Measurements from ENCODE around the gene LRRD1.

LRRD1 gene

DNA sequence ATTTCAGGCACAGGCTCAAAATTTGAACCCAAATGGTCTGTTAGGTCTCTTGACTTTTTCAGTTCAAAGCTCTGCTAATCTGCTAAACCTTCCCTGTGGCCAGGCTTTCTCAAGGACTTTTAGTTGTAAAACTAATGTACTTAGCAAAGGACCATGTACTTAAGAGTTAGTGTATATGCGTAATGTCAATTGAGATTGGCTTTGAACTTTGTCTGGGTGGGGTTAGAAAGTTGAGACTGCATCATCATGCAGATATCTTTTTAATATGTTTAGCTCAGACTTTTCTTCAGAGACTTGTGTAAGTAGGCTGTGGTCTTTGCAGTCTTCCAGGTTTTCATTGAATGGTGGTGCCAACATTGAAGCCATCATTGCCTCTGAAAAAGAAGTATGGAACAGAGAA, 78.4 kb downstream of the LRRD1 start:
- no peak for DNase-seq
- H3K4me1 Mint-ChIP-seq: no peaks in the 10 kb centered on the region
- TF ChIP-seq, protein P1, sequence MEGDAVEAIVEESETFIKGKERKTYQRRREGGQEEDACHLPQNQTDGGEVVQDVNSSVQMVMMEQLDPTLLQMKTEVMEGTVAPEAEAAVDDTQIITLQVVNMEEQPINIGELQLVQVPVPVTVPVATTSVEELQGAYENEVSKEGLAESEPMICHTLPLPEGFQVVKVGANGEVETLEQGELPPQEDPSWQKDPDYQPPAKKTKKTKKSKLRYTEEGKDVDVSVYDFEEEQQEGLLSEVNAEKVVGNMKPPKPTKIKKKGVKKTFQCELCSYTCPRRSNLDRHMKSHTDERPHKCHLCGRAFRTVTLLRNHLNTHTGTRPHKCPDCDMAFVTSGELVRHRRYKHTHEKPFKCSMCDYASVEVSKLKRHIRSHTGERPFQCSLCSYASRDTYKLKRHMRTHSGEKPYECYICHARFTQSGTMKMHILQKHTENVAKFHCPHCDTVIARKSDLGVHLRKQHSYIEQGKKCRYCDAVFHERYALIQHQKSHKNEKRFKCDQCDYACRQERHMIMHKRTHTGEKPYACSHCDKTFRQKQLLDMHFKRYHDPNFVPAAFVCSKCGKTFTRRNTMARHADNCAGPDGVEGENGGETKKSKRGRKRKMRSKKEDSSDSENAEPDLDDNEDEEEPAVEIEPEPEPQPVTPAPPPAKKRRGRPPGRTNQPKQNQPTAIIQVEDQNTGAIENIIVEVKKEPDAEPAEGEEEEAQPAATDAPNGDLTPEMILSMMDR (IDR thresholded peaks at IDR 0.05): no peak
- H3K9me3 Mint-ChIP-seq: no peaks in the 10 kb centered on the region
- H3K27ac Mint-ChIP-seq: no peak overlapping the region
- H3K27me3 Mint-ChIP-seq (ENCODE audit: low read depth, poor library complexity): no peaks in the 10 kb centered on the region
- H3K36me3 Mint-ChIP-seq (ENCODE audit: low read depth): peaks cover 76% of the 10 kb centered on the region
- no peak overlapping the region for H3K4me3 Mint-ChIP-seq

- no peaks in the 10 kb centered on the region for H3K4me1 Mint-ChIP-seq
- no peak overlapping the region for H3K4me3 Mint-ChIP-seq
- TF ChIP-seq, protein P1 (IDR thresholded peaks at IDR 0.05): no peak
- no peaks in the 10 kb centered on the region for H3K27me3 Mint-ChIP-seq (ENCODE audit: low read depth, poor library complexity)
- DNase-seq: no peak
- no peak overlapping the region for H3K27ac Mint-ChIP-seq
- H3K36me3 Mint-ChIP-seq (ENCODE audit: low read depth): peaks cover 66% of the 10 kb centered on the region
- H3K9me3 Mint-ChIP-seq: no peaks in the 10 kb centered on the region
These were observed 83.6 kb downstream of the LRRD1 start for GRCh38 chr7:92095380-92095779.
